ENCODE measurements around the gene SPSB2. TPM values are rescaled to one million over a fixed set of nuclear protein-coding genes. Genes with fewer than 3 reads are reported as not detected.

SPSB2 gene
- total RNA-seq, 1 donor from 2014 or later, result 30.2 TPM

DNA sequence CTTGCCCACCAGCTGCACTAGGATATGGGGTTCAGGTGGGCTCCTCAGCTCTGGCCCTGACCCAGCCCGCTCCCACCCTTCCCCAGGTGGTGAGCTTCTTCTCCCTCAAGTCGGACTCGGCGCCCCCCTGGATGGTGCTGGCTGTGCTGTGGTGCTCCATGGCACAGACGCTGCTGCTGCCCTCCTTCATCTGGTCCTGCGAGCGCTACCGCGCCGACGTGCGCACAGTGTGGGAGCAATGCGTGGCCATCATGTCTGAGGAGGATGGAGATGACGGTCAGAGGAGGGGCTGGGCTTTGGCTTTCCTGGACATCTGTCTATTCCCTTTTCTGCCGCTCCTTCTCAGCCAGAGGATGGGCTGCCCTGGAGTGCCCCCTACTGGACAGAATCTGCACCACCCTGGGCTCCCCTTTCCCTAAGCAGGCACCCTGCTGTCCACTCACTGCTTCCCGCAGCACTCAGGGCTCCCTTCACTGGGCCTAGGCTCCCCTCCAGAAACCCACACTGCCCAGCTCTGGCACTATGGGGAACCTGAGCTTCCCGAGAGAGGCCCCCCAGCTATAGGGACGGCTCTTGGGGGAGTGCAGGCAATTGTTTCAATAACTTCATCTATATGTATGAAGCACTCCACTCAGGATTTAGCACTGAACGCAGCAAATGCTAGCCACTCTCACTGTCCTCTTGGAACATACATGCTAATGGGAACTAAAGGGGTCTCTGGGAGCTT, 47.5 kb downstream of the SPSB2 start:
- Histone ChIP-seq H3K27me3 (no peaks in the 10 kb centered on the region), H3K36me3 (no peaks in the 10 kb centered on the region), H3K9me3 (no peaks in the 10 kb centered on the region), H3K27ac (no peak overlapping the region), H3K4me1 (peaks cover 9% of the 10 kb centered on the region), H3K4me3 (no peak overlapping the region)
- DNase-seq (peak; percentile 89), ATAC-seq (peak; percentile 81)
- intact Hi-C loops (cut with DNase I), result loop anchor here (10.0 kb wide), 1 partner anchor 91 kb away; no protein-coding TSS in a partner anchor
- TF ChIP-seq, protein P1, sequence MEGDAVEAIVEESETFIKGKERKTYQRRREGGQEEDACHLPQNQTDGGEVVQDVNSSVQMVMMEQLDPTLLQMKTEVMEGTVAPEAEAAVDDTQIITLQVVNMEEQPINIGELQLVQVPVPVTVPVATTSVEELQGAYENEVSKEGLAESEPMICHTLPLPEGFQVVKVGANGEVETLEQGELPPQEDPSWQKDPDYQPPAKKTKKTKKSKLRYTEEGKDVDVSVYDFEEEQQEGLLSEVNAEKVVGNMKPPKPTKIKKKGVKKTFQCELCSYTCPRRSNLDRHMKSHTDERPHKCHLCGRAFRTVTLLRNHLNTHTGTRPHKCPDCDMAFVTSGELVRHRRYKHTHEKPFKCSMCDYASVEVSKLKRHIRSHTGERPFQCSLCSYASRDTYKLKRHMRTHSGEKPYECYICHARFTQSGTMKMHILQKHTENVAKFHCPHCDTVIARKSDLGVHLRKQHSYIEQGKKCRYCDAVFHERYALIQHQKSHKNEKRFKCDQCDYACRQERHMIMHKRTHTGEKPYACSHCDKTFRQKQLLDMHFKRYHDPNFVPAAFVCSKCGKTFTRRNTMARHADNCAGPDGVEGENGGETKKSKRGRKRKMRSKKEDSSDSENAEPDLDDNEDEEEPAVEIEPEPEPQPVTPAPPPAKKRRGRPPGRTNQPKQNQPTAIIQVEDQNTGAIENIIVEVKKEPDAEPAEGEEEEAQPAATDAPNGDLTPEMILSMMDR (IDR thresholded peaks at IDR 0.05), result peak; percentile 94

DNA sequence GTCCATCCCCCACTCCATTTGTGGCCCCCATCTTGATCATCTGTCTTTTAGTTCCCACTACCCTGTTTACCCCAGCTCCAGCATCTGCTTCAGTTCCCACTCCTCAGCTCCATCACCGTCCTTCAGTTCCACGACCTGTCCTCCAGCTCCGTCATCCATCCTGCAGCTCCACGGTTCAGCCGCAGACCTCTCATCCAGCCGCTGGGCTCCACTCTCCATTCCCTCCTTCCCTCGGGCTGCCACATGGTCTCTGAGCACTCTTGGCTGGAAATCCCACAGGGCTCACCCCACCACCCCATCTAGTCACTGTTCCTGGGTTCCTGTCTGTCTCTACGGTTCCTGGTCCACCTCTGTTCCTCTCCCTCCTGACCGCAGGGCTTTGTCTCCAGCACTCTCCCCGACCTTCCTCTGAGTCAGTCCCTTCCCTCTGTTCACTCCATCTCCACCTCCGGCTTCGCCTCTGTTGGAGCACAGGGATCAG, 48.2 kb downstream of the SPSB2 start:
- H3K27me3 ChIP-seq, result no peaks in the 10 kb centered on the region
- no peak overlapping the region for H3K4me3 ChIP-seq
- intact Hi-C loops (cut with DNase I), result loop anchor here (10.0 kb wide), 1 partner anchor 90 kb away; no protein-coding TSS in a partner anchor
- H3K36me3 ChIP-seq, result no peaks in the 10 kb centered on the region
- DNase-seq (no peak), ATAC-seq (no peak)
- peaks cover 11% of the 10 kb centered on the region for H3K4me1 ChIP-seq
- TF ChIP-seq, protein P1 (IDR thresholded peaks at IDR 0.05), result no peak
- H3K9me3 ChIP-seq, result no peaks in the 10 kb centered on the region
- no peak overlapping the region for H3K27ac ChIP-seq

DNA sequence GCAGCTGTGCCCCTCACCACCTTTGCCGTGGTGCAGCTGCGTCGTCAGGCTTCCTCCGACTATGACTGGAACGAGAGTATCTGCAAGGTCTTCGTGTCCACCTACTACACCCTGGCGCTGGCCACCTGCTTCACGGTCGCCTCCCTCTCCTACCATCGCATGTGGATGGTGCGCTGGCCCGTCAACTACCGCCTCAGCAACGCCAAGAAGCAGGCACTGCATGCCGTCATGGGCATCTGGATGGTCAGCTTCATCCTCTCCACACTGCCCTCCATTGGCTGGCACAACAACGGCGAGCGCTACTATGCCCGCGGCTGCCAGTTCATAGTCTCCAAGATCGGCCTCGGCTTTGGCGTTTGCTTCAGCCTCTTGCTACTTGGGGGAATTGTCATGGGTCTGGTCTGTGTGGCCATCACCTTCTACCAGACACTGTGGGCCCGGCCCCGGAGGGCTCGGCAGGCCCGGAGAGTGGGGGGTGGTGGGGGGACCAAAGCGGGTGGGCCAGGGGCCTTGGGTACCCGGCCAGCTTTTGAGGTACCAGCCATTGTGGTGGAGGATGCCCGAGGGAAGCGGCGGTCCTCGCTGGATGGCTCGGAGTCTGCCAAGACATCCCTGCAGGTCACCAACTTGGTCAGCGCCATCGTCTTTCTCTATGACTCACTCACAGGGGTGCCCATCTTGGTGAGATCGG, 48.9 kb downstream of the SPSB2 start:
- DNase-seq, result no peak
- intact Hi-C loops (cut with DNase I), result loop anchor here (10.0 kb wide), 1 partner anchor 89 kb away; no protein-coding TSS in a partner anchor
- no peak for ATAC-seq
- peaks cover 11% of the 10 kb centered on the region for H3K4me1 ChIP-seq
- TF ChIP-seq, protein P1 (IDR thresholded peaks at IDR 0.05), result no peak
- no peak overlapping the region for H3K4me3 ChIP-seq
- H3K27me3 ChIP-seq, result no peaks in the 10 kb centered on the region
- H3K9me3 ChIP-seq, result no peaks in the 10 kb centered on the region
- no peaks in the 10 kb centered on the region for H3K36me3 ChIP-seq
- H3K27ac ChIP-seq, result no peak overlapping the region

DNA sequence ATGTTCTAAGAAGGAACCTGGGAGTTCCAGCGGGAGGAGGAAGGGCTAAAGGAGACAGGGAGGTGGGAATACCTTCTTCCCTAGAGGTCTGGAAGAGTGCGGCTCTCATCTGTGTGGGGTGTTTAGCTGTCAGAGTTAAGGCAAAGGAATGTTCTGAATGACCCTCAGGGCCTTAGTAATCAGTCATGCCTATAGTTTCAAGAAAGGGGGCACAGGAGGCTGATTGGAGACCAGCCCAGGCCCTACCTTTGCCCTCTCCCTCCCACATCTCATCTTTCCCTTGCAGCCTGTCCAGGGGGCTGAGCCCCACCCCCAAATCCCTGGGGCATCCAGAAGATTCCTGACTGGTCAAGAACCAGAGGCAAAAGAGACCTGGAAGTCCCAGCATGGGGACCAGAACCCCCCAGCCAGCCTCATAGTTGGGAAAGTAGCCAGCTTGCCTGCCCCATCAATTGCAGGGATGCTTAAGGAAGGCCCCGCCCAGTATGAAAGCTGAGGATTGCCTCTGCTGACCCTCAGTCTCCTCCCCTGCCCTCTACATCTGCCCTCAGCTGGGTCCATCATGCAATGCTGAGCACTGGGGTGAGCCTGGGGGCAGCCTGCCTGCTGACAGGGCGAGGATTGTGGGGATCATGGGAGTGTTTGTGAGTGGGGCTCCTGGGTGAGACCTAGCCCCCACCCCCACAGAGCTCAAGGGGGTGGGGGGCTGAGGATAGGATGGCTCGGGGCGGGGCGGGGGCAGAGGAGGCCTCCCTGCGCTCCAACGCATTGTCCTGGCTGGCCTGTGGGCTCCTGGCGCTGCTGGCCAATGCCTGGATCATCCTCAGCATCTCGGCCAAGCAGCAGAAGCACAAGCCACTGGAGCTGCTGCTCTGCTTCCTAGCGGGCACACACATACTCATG, 49.7 kb downstream of the SPSB2 start:
- no peaks in the 10 kb centered on the region for H3K27me3 ChIP-seq
- ATAC-seq, result no peak
- H3K27ac ChIP-seq, result no peak overlapping the region
- peaks cover 11% of the 10 kb centered on the region for H3K4me1 ChIP-seq
- DNase-seq, result no peak
- no peaks in the 10 kb centered on the region for H3K36me3 ChIP-seq
- intact Hi-C loops (cut with DNase I), result loop anchor here (10.0 kb wide), 1 partner anchor 89 kb away; no protein-coding TSS in a partner anchor
- no peaks in the 10 kb centered on the region for H3K9me3 ChIP-seq
- no peak overlapping the region for H3K4me3 ChIP-seq
- TF ChIP-seq, protein P1 (IDR thresholded peaks at IDR 0.05), result no peak

DNA sequence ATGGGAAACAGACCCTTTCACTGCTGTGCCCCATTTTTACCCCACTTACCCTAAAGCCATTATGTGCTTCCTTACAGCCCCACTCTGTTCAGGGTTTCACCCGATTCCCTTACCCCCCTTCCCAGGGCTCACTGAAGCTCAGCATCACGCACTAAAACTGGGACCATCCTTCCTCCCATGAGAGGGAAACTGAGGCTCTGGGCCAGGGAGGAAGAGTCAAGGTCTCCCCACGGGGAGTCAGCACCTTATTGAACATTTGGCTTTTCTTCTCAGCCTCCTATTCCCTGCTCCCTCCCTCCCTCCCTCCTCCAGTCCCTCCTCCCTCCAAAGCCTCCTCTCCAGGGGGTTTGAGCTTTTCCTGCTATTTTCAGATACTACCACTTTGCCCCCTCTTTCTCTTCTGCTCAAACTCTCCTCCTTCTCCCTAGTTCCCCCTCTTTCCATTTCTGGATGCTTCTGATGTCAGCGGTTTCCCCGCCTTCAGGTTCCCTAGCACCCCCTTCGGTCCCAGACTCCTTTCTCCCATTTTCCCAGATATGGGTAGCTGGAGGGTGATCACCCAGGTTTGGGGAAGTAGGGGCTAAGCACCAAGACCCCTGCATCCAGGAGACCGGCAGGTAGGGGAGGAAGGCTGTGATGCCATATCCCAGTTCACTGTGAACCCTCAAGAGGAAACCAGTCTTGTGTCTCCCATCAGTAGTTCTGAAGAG, 50.5 kb downstream of the SPSB2 start:
- intact Hi-C loops (cut with DNase I), result loop anchor here (10.0 kb wide), 1 partner anchor 88 kb away; no protein-coding TSS in a partner anchor
- H3K4me3 ChIP-seq, result peak overlapping the region; percentile 51
- TF ChIP-seq, protein P1 (IDR thresholded peaks at IDR 0.05), result no peak
- no peak for DNase-seq
- H3K9me3 ChIP-seq, result no peaks in the 10 kb centered on the region
- no peak for ATAC-seq
- H3K27me3 ChIP-seq, result no peaks in the 10 kb centered on the region
- peaks cover 11% of the 10 kb centered on the region for H3K4me1 ChIP-seq
- no peak overlapping the region for H3K27ac ChIP-seq
- no peaks in the 10 kb centered on the region for H3K36me3 ChIP-seq
